Naive B cell (primary cell): ENCODE measurements around the gene CCDC61. TPM values are rescaled to one million over a fixed set of nuclear protein-coding genes. Genes with fewer than 3 reads are reported as not detected.

Experiments
- ATAC-seq, 2 donors: fragments of 150-1000 bp; cut with Tn5 transposase; 2 replicates each; pipeline ENCODE4 v1.10.0; 2021; ENCODE audit warnings: low read depth in 2 of 2, mild to moderate bottlenecking in 2 of 2, moderate library complexity in 2 of 2
- DNase-seq: peaks from one replicate; pipeline ENCODE4 v3.0.0; 2022
- H3K27ac Mint-ChIP-seq, 6 donors: one replicate each; pipeline ENCODE4 v1.8.0; 2020 to 2022; ENCODE audit warnings: mild to moderate bottlenecking in 6 of 6, mixed read lengths in 6 of 6, moderate library complexity in 5 of 6, inconsistent platforms in 2 of 6
- H3K27me3 Mint-ChIP-seq, 3 donors: one replicate each; pipeline ENCODE4 v1.8.0; 2021 to 2022; ENCODE audit warnings: mixed read lengths in 3 of 3, mild to moderate bottlenecking in 1 of 3
- H3K36me3 Mint-ChIP-seq, 2 donors: one replicate each; pipeline ENCODE4 v1.8.0; 2020 to 2022; ENCODE audit warnings: mixed read lengths in 2 of 2, inconsistent platforms in 1 of 2, mild to moderate bottlenecking in 1 of 2
- H3K4me1 Mint-ChIP-seq, 3 donors: one replicate each; pipeline ENCODE4 v1.8.0; 2020 to 2022; ENCODE audit warnings: mixed read lengths in 3 of 3, inconsistent platforms in 1 of 3, mild to moderate bottlenecking in 1 of 3, moderate library complexity in 1 of 3
- H3K4me3 Mint-ChIP-seq, 8 donors: one replicate each; pipeline ENCODE4 v1.8.0; 2020 to 2022; ENCODE audit warnings: mild to moderate bottlenecking in 8 of 8, mixed read lengths in 8 of 8, moderate library complexity in 8 of 8, inconsistent platforms in 2 of 8
- H3K9me3 Mint-ChIP-seq, 7 donors: one replicate each; pipeline ENCODE4 v1.8.0; 2020 to 2022; ENCODE audit warnings: mixed read lengths in 7 of 7, mild to moderate bottlenecking in 5 of 7, inconsistent platforms in 2 of 7, moderate library complexity in 1 of 7
- polyA plus RNA-seq, 6 donors: library from polyadenylated mRNA; unstranded; fragments of 300-500 nt; fragmentation: Illumina TruSeq; gene quantifications; one replicate each; pipeline ENCODE4 v1.2.3, GENCODE V29; 2021; ENCODE audit warnings: low read depth in 6 of 6

The CCDC61 gene
- polyA plus RNA-seq, 6 donors from 2014 or later, result 4.9 to 11.9 (median 7.7) TPM

DNA sequence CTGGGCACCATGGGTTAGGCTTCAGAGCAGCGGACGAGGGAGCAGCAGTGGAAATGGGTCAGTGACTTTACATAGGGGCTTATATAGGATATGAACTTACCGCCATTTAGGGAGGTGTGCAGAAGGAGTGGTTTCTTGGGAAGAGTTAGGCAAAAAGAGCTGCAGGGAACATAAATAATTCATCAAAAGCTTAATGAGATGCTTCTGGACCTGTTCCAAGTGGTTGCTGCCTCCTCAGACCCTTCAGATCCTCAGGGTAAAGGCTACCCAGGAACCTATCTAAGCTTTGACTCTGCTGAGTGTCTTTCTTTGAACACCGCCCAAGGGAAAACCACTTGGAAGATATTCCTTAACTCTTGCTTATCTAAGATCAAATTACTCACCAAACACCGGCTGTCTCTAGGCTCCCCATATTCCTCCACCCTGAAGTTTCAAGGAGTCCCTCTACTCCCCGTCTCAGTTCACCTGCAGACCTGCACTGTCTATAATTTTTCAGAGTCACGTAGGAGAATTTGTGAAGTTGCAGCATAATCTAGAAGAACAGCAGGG is 45.8 kb downstream of the CCDC61 start, which contains the start of gene IGFL4:
Gene IGFL4, minus strand, starts transcription at position 51 of the 549 bp plus-strand sequence. Its CDS starts 40 bp downstream, at position 11.
- Mint-ChIP-seq H3K27me3 (peaks cover 51 to 70% (median 56%) of the 10 kb centered on the region in 3 donors), H3K4me1 (no peaks in the 10 kb centered on the region), H3K4me3 (no peak within 1 kb of the TSS), H3K36me3 (peaks cover 0 to 7% of the 10 kb centered on the region in 2 donors), H3K9me3 (peaks cover 0 to 8% (median 0%) of the 10 kb centered on the region in 7 donors), H3K27ac (no peak within 1 kb of the TSS)
- ATAC-seq (no peak), DNase-seq (no peak)

DNA sequence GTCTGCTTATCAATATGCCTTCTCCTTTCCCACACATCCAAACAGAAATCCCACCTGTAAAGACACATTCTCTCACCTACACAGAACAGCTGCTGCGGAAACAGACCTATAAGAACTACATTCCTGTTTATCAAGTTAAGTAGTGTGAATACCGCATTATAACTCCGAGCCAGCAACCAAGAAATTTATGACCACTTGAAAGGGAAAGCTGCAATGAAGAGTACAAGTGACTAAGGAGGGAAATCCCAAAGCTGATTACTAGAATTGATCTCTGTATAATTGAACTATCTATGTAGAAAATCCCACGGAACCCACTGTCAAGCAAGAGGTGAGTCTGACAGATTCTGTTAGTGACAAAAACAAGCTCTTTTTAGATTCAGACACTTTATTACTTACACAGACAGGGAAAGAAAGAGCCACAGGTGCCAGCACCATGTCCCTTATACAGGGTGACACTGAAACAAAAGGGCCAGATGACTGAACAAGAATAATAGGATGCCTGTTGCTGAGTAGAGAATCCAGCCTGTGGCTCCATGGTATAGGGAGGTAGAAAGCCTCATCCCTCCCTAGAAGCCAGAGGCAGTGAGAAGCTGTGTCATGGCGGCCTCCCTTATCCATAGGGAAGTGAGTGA is 47.1 kb downstream of the CCDC61 start:
- no peak for DNase-seq
- Mint-ChIP-seq H3K36me3 (peaks cover 0 to 7% of the 10 kb centered on the region in 2 donors), H3K4me1 (no peaks in the 10 kb centered on the region), H3K4me3 (no peak overlapping the region), H3K9me3 (peaks cover 0 to 15% (median 0%) of the 10 kb centered on the region in 7 donors), H3K27me3 (peaks cover 59 to 74% (median 62%) of the 10 kb centered on the region in 3 donors), H3K27ac (no peak overlapping the region)
- no peak for ATAC-seq

GRCh38 chr19:46043519-46043918 is 48.3 kb downstream of the CCDC61 start:
- no peak overlapping the region for H3K4me3 Mint-ChIP-seq
- no peaks in the 10 kb centered on the region for H3K4me1 Mint-ChIP-seq
- H3K9me3 Mint-ChIP-seq, result peaks cover 0 to 12% (median 0%) of the 10 kb centered on the region in 7 donors
- peaks cover 67 to 78% (median 72%) of the 10 kb centered on the region in 3 donors for H3K27me3 Mint-ChIP-seq
- DNase-seq (no peak), ATAC-seq (no peak)
- H3K27ac Mint-ChIP-seq, result no peak overlapping the region
- H3K36me3 Mint-ChIP-seq, result peaks cover 0 to 7% of the 10 kb centered on the region in 2 donors

DNA sequence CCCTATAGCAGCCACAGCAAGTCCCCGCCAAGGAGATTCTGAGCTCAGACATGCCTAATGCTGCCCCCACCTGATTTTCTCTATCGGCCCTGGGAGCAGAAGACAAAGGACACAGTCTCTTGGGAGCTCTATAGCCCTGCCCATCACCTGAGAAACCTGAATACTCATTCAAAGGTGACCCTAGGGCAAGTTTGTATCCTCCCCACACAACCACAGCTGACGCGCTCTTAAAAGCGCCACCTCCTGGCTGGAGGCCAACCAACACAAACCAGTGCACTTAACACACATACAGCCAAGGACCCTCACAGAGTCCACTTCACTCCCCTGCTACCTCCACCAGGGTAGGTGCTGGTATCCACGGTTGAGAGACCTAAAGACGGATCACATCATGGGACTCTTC is 54.3 kb downstream of the CCDC61 start:
- no peak for ATAC-seq
- Mint-ChIP-seq H3K4me3 (no peak overlapping the region), H3K27me3 (peaks cover 53 to 71% (median 66%) of the 10 kb centered on the region in 3 donors), H3K9me3 (peaks cover 0 to 12% (median 2%) of the 10 kb centered on the region in 7 donors), H3K36me3 (no peaks in the 10 kb centered on the region), H3K4me1 (no peaks in the 10 kb centered on the region), H3K27ac (no peak overlapping the region)
- no peak for DNase-seq

DNA sequence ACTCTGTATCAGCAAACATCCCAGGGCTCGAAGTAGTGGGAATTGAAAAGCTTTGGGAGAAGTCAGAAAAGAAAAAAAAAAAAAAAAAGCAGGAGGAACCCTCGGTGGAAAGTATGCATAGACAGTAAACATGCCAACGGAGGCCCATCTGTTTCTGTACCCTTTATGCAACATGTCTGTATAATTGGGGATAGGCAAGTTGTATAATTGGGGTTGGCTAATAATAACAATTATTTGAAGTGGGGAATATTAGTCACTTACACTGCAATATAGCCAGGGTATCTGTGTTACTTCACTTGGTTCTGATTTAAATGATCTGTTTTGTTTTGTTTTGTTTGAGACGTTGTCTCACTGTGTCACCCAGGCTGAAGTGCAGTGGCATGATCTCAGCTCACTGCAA is 57.6 kb downstream of the CCDC61 start:
- peaks cover 0 to 6% (median 2%) of the 10 kb centered on the region in 7 donors for H3K9me3 Mint-ChIP-seq
- H3K4me1 Mint-ChIP-seq, result no peaks in the 10 kb centered on the region
- no peak for ATAC-seq
- no peaks in the 10 kb centered on the region for H3K36me3 Mint-ChIP-seq
- no peak overlapping the region for H3K27ac Mint-ChIP-seq
- H3K4me3 Mint-ChIP-seq, result no peak overlapping the region
- DNase-seq, result no peak
- H3K27me3 Mint-ChIP-seq, result peaks cover 49 to 77% (median 57%) of the 10 kb centered on the region in 3 donors

DNA sequence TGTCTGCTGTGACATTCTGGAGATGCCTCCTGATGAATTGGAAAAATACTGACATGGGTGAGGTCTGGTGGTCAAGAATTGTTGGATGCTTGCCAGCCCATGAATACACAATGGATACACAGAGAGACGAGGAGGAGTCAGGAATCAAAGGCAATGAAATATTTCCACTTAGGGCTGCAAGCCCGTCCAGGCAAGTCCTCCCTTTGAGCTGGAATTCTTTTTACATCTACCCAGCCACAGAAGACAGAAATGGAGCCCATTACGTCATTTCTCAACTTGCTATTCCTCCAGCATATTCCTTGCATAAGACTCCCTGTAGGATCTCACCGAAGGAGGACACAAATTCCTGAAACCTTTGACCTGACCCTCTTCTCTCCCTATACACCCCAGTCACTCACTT is 61.3 kb downstream of the CCDC61 start:
- no peak for ATAC-seq
- Mint-ChIP-seq H3K36me3 (peaks cover 0 to 6% of the 10 kb centered on the region in 2 donors), H3K4me1 (no peaks in the 10 kb centered on the region), H3K27ac (no peak overlapping the region), H3K9me3 (peaks cover 0 to 31% (median 16%) of the 10 kb centered on the region in 7 donors), H3K27me3 (peaks cover 45 to 52% (median 47%) of the 10 kb centered on the region in 3 donors), H3K4me3 (no peak overlapping the region)
- no peak for DNase-seq

DNA sequence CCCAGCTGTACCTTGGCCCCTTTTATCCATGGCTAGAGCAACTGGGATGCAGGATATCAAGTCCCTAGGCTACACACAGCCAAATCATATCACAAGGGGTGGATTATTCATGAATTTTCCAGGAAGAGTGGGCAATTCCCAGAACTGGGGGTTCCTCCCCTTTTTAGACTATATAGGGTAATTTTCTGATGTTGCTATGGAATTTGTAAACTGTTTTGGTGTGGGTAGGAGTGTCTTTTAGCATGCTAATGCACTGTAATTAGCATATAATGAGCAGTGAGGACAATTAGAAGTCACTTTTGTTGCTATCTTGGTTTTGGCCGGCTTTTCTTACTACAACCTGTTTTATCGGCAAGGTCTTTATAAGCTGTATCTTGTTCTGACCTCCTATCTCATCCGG is 63.5 kb downstream of the CCDC61 start:
- ATAC-seq (no peak), DNase-seq (no peak)
- Mint-ChIP-seq H3K9me3 (peaks cover 0 to 42% (median 18%) of the 10 kb centered on the region in 7 donors), H3K27ac (no peak overlapping the region), H3K36me3 (peaks cover 0 to 6% of the 10 kb centered on the region in 2 donors), H3K4me1 (no peaks in the 10 kb centered on the region), H3K4me3 (no peak overlapping the region), H3K27me3 (peaks cover 45 to 57% (median 49%) of the 10 kb centered on the region in 3 donors)

- Mint-ChIP-seq H3K27ac (no peak overlapping the region), H3K4me3 (no peak overlapping the region), H3K9me3 (peaks cover 0 to 47% (median 18%) of the 10 kb centered on the region in 7 donors), H3K27me3 (peaks cover 50 to 54% (median 51%) of the 10 kb centered on the region in 3 donors), H3K4me1 (no peaks in the 10 kb centered on the region), H3K36me3 (peaks cover 0 to 6% of the 10 kb centered on the region in 2 donors)
- DNase-seq (no peak), ATAC-seq (no peak)
Measured at GRCh38 chr19:46060012-46060411, 64.7 kb downstream of the CCDC61 start.

DNA sequence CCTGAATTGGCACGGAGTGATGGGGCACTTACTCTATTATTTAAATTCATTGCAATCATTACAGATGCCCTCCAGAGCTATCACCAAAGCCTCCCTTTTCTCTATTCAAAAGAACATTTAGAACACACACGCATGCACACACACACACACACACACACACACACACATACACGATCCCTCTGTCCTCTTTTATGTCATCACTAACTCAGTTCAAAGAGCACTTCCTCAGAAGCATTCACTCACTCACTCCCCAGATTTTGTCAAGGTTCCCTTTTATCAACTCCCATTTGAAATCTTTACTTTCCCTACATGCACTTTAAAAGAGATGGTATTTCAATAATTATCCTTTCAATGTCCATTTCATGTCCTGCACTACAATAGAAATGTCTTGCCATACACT is 67.9 kb downstream of the CCDC61 start:
- peaks cover 38 to 62% (median 54%) of the 10 kb centered on the region in 3 donors for H3K27me3 Mint-ChIP-seq
- H3K9me3 Mint-ChIP-seq, result peaks cover 0 to 47% (median 18%) of the 10 kb centered on the region in 7 donors
- DNase-seq, result no peak
- H3K36me3 Mint-ChIP-seq, result peaks cover 0 to 6% of the 10 kb centered on the region in 2 donors
- no peaks in the 10 kb centered on the region for H3K4me1 Mint-ChIP-seq
- H3K4me3 Mint-ChIP-seq, result no peak overlapping the region
- no peak for ATAC-seq
- no peak overlapping the region for H3K27ac Mint-ChIP-seq

DNA sequence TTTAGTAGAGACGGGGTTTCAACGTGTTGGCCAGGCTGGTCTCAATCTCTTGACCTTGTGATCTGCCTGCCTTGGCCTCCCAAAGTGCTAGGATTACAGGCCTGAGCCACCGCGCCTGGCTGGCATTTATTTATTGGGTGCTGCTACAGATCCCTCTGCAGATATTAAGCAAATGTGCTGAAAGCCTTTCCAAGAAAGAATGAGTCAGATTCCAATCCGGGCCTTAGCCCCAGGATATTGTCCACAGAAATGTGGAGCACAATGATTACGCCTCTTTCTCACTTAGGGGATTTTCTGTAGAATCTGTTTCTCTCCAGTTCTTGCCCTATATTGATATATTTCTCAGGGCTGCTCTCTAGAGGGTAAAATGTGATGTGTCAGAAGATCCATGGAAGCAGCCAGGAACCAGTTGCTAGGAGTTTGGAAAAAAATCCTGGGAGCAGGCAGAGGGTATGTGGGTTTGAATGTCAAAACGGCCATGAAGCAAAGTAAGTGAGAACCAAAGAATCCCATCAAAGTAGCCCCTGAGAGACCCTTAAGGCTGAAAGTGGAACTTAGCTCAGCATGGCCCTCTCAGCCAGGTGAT is 70.3 kb downstream of the CCDC61 start:
- H3K36me3 Mint-ChIP-seq, result peaks cover 0 to 6% of the 10 kb centered on the region in 2 donors
- H3K4me1 Mint-ChIP-seq, result no peaks in the 10 kb centered on the region
- no peak overlapping the region for H3K4me3 Mint-ChIP-seq
- H3K9me3 Mint-ChIP-seq, result peaks cover 0 to 26% (median 6%) of the 10 kb centered on the region in 7 donors
- peaks cover 41 to 66% (median 65%) of the 10 kb centered on the region in 3 donors for H3K27me3 Mint-ChIP-seq
- DNase-seq (no peak), ATAC-seq (no peak)
- H3K27ac Mint-ChIP-seq, result no peak overlapping the region

GRCh38 chr19:46066471-46066870 is 71.2 kb downstream of the CCDC61 start:
- no peaks in the 10 kb centered on the region for H3K4me1 Mint-ChIP-seq
- H3K36me3 Mint-ChIP-seq, result peaks cover 0 to under 1% of the 10 kb centered on the region in 2 donors
- peaks cover 0 to 20% (median 2%) of the 10 kb centered on the region in 7 donors for H3K9me3 Mint-ChIP-seq
- ATAC-seq (no peak), DNase-seq (no peak)
- peaks cover 49 to 75% (median 73%) of the 10 kb centered on the region in 3 donors for H3K27me3 Mint-ChIP-seq
- no peak overlapping the region for H3K4me3 Mint-ChIP-seq
- H3K27ac Mint-ChIP-seq, result no peak overlapping the region

- Mint-ChIP-seq H3K4me1 (no peaks in the 10 kb centered on the region), H3K9me3 (peaks cover 0 to 12% (median 0%) of the 10 kb centered on the region in 7 donors), H3K27ac (no peak overlapping the region), H3K36me3 (no peaks in the 10 kb centered on the region), H3K4me3 (no peak overlapping the region), H3K27me3 (peaks cover 52 to 80% (median 78%) of the 10 kb centered on the region in 3 donors)
- no peak for DNase-seq
- ATAC-seq, result no peak
Measured at GRCh38 chr19:46067691-46068090, 72.4 kb downstream of the CCDC61 start.
